Posterior cingulate gyrus (tissue), 11 donors: Measurements from ENCODE around the gene MAGEA9B.
A peak's percentile ranks its signal among the peaks of the same experiment; 100 is the strongest.
"Not testable (repeated sequence)": the region's sequence is repeated elsewhere in the genome, so short reads cannot be mapped to it uniquely, and the experiment has no call there.

ENCODE experiments used
- DNase-seq, 10 donors: peaks; one replicate each; pipeline versions ENCODE4 v3.0.0 to v3.0.0-alpha.2; 2020 to 2021; ENCODE audit warnings: mixed read lengths in 3 of 10
- intact Hi-C: fragments of 100-400 bp; cut with DNase I; formaldehyde crosslinking; loops from one replicate; pipeline ENCODE4 v1.15.1; 2023

The MAGEA9B gene

GRCh38 chrX:149540131-149540620 is 47.1 kb downstream of the MAGEA9B start:
- peak; percentile 78 to 97 (median 86) for DNase-seq
- intact Hi-C loops, result no loop called here

- intact Hi-C loops, result loop anchor here (10.0 kb wide), 1 partner anchor 395 kb away; the partner anchor contains the start of gene EOLA2
Observed at GRCh38 chrX:149539283-149540130, 47.8 kb downstream of the MAGEA9B start.

GRCh38 chrX:149537474-149537873 is 49.8 kb downstream of the MAGEA9B start:
- intact Hi-C loops, result loop anchor here (10.0 kb wide), 1 partner anchor 397 kb away; the partner anchor contains the start of gene EOLA2
- not testable (repeated sequence) for DNase-seq

More at GRCh38 chrX:149539283-149540130, 47.8 kb downstream of the MAGEA9B start:
- DNase-seq, result peak; percentile 62 to 97 (median 74)

GRCh38 chrX:149534926-149535602 is 52.2 kb downstream of the MAGEA9B start:
- intact Hi-C loops, result loop anchor here (10.0 kb wide), 1 partner anchor 400 kb away; the partner anchor contains the start of gene EOLA2
- not testable (repeated sequence) for DNase-seq

- DNase-seq, result not testable (repeated sequence)
- intact Hi-C loops, result loop anchor here (10.0 kb wide), 1 partner anchor 401 kb away; the partner anchor contains the start of gene EOLA2
Observed at GRCh38 chrX:149533999-149534398, 53.3 kb downstream of the MAGEA9B start.

GRCh38 chrX:149532868-149533267 is 54.4 kb downstream of the MAGEA9B start:
- DNase-seq, result not testable (repeated sequence)
- intact Hi-C loops, result loop anchor here (10.0 kb wide), 1 partner anchor 402 kb away; the partner anchor contains the start of gene EOLA2
